ENCODE measurements around the gene GPR180. TPM values are rescaled to one million over a fixed set of nuclear protein-coding genes. Genes with fewer than 3 reads are reported as not detected.

The GPR180 gene
- total and polyA plus RNA-seq, 2 experiments from 2014 or later, result 3.7 to 9.5 TPM

DNA sequence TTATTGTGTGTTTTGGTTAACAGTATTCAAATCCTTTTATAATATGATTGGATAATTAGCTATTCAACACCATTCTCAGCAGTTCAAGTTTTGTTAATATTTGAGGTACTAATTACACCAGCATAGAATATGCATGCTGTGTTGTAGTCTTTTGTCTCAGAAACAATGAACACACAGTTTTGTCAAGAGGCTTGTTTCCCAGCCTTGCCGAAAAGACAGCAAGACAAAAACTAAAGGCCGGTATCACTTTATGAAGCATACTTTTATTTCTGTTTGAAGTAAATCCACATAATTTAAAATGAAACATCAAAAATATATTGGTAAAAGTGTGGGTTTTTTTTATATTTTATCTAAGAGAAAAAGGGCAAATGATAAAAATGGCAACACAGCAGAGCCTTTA is 7.5 kb downstream of the GPR180 start (continued):
- TF ChIP-seq, protein P1, sequence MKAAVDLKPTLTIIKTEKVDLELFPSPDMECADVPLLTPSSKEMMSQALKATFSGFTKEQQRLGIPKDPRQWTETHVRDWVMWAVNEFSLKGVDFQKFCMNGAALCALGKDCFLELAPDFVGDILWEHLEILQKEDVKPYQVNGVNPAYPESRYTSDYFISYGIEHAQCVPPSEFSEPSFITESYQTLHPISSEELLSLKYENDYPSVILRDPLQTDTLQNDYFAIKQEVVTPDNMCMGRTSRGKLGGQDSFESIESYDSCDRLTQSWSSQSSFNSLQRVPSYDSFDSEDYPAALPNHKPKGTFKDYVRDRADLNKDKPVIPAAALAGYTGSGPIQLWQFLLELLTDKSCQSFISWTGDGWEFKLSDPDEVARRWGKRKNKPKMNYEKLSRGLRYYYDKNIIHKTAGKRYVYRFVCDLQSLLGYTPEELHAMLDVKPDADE (IDR thresholded peaks at IDR 0.05), result no peak
- TF ChIP-seq CREB1 (CRISPR knock-in tag; IDR thresholded peaks at IDR 0.05; ENCODE audit: low read depth), result no peak

DNA sequence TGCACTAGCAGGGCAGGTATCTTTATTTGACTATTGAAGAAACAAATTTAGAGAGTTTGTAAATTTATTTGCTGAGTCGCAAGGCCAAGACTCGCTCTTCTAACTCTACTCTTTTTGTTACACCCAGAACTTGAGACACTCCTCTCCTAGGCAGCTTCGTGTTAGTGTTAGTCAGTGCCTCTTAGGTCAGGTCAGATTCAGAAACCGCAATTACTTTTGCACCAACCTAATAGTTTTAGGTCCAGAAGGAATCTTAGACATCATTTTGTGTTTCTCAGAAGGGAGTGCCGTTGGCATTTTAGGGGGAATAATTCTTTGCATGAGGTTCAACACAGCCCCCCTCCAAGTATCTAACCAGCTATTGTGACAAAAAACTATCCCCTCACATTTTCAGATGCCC is 8.8 kb downstream of the GPR180 start:
- no peak overlapping the region for H3K4me3 Mint-ChIP-seq
- ATAC-seq (no peak), DNase-seq (ENCODE audit: low spot score) (no peak)
- H3K4me1 Mint-ChIP-seq, result no peaks in the 10 kb centered on the region; the same call in 2 of the 3 replicates
- Histone ChIP-seq H4K20me1 (replicated peaks; ENCODE audit: insufficient read depth) (peaks cover 9% of the 10 kb centered on the region; the same call in 1 of the 2 replicates), H3F3A (replicated peaks; ENCODE audit: low read depth) (no peaks in the 10 kb centered on the region), H3K27ac (ENCODE audit: low read depth) (no peak overlapping the region), H3K4me2 (no peak overlapping the region), H3K4me1 (ENCODE audit: insufficient read depth) (no peaks in the 10 kb centered on the region; the same call in 1 of the 2 replicates), H3K27me3 (ENCODE audit: insufficient read depth) (no peaks in the 10 kb centered on the region), H3K36me3 (ENCODE audit: insufficient read depth) (peaks cover 17% of the 10 kb centered on the region; the same call in 1 of the 2 replicates), H3K9me2 (ENCODE audit: insufficient read depth) (no peaks in the 10 kb centered on the region), H3K79me2 (replicated peaks; ENCODE audit: insufficient read depth) (peaks cover 7% of the 10 kb centered on the region), H2AFZ (no peak overlapping the region), H3K4me3 (no peak overlapping the region)
- H3K27me3 Mint-ChIP-seq (ENCODE audit: insufficient read depth, low read depth, poor library complexity), result no peaks in the 10 kb centered on the region
- peaks cover 33% of the 10 kb centered on the region for H3K36me3 Mint-ChIP-seq (ENCODE audit: low read depth)
- no peaks in the 10 kb centered on the region for H3K9me3 Mint-ChIP-seq
- TF ChIP-seq ZNF114 (CRISPR knock-in tag; IDR thresholded peaks at IDR 0.05) (no peak), EZH2phosphoT487 (IDR thresholded peaks at IDR 0.05; ENCODE audit: unreplicated experiment) (no peak), NANOG (IDR thresholded peaks at IDR 0.05; ENCODE audit: borderline replicate concordance) (no peak), EZH2 (IDR thresholded peaks at IDR 0.05; ENCODE audit: low read depth, unreplicated experiment) (no peak), JUNB (IDR thresholded peaks at IDR 0.05; ENCODE audit: unreplicated experiment) (no peak), REST (IDR thresholded peaks at IDR 0.05; ENCODE audit: unreplicated experiment) (no peak), ZNF331 (CRISPR knock-in tag; IDR thresholded peaks at IDR 0.05; ENCODE audit: low read depth) (no peak)
- TF ChIP-seq, protein P2, sequence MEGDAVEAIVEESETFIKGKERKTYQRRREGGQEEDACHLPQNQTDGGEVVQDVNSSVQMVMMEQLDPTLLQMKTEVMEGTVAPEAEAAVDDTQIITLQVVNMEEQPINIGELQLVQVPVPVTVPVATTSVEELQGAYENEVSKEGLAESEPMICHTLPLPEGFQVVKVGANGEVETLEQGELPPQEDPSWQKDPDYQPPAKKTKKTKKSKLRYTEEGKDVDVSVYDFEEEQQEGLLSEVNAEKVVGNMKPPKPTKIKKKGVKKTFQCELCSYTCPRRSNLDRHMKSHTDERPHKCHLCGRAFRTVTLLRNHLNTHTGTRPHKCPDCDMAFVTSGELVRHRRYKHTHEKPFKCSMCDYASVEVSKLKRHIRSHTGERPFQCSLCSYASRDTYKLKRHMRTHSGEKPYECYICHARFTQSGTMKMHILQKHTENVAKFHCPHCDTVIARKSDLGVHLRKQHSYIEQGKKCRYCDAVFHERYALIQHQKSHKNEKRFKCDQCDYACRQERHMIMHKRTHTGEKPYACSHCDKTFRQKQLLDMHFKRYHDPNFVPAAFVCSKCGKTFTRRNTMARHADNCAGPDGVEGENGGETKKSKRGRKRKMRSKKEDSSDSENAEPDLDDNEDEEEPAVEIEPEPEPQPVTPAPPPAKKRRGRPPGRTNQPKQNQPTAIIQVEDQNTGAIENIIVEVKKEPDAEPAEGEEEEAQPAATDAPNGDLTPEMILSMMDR (conservative IDR thresholded peaks at IDR 0.05; ENCODE audit: low read depth in 2 of 2), result no peak
- TF ChIP-seq, protein P1 (IDR thresholded peaks at IDR 0.05), result no peak
- H3K27ac Mint-ChIP-seq, result 0 out of 2 replicates have a peak overlapping the region, but pooled peaks have one; percentile 9
